GM21786 (cell line): ENCODE data around the gene SPTBN1.

Experiments
- ATAC-seq: cut with Tn5 transposase; IDR thresholded peaks from one replicate; pipeline ENCODE4 v1.9.1; 2021; ENCODE audit not compliant: unreplicated experiment

Gene SPTBN1

DNA sequence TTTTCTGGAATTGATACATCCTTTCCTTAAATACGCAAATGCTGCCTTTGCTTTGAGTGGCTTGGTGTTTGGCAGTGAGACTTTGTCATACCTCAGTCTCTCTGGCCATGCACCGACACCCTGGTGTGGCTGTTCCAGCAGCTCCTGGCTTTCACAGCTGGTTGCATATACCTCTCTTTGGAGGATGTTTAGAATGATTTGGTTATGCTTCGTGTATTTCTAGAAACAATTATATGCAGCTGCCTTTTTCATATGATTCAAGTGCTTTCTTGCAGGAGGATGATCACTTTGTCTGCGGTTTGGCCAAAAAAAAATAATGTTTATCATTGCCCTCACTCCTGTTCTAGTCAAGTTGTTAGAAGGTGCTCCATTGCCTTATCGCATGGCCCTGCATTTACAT is 172.3 kb downstream of the SPTBN1 start:
- no peak for ATAC-seq

DNA sequence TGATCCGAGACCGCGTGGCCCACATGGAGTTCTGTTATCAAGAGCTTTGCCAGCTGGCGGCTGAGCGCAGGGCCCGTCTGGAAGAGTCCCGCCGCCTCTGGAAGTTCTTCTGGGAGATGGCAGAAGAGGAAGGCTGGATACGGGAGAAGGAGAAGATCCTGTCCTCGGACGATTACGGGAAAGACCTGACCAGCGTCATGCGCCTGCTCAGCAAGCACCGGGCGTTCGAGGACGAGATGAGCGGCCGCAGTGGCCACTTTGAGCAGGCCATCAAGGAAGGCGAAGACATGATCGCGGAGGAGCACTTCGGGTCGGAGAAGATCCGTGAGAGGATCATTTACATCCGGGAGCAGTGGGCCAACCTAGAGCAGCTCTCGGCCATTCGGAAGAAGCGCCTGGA is 172.8 kb downstream of the SPTBN1 start:
- ATAC-seq = no peak

DNA sequence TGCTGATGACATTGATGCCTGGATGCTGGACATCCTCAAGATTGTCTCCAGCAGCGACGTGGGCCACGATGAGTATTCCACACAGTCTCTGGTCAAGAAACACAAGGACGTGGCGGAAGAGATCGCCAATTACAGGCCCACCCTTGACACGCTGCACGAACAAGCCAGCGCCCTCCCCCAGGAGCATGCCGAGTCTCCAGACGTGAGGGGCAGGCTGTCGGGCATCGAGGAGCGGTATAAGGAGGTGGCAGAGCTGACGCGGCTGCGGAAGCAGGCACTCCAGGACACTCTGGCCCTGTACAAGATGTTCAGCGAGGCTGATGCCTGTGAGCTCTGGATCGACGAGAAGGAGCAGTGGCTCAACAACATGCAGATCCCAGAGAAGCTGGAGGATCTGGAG is 173.3 kb downstream of the SPTBN1 start:
- no peak for ATAC-seq

DNA sequence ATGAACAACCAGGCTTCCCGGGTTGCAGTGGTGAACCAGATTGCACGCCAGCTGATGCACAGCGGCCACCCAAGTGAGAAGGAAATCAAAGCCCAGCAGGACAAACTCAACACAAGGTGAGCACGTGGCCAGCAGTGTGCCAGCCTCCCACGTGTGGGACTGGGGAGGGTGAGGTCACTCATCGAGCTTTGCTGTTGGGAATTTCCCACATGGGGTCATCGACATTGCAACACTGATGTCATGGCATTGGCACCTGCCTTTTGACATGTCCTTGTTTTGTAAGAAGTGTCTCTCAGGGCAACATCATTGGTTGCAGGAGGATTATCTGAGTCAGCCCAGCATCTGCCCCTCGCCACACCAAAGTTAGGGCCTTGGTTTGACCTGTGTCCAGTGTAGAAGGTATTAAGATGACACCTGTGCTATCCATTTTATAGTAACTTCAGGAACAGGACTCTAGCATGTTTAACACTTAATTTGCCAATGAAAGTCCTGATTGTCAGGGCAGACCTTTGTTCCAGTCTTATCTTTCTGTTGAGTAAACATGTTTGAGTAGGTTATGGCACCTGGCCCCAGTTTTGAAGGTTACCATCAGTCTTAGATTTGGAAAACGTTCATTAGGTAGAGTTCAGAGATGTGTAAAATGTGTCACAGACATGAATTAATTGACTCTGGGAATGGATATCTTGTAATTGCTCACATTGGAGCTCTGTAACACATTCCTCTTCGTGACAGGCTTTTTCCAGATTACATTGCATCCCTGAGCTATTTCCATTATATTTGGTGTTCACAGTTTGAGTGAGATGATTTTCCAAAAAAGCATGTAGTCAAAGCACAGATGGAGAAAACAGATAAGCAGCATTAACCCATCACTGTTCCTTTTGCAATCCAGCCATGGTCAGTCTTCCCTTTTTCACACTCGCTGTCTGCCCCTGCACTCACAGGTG is 174.1 kb downstream of the SPTBN1 start:
- no peak for ATAC-seq

DNA sequence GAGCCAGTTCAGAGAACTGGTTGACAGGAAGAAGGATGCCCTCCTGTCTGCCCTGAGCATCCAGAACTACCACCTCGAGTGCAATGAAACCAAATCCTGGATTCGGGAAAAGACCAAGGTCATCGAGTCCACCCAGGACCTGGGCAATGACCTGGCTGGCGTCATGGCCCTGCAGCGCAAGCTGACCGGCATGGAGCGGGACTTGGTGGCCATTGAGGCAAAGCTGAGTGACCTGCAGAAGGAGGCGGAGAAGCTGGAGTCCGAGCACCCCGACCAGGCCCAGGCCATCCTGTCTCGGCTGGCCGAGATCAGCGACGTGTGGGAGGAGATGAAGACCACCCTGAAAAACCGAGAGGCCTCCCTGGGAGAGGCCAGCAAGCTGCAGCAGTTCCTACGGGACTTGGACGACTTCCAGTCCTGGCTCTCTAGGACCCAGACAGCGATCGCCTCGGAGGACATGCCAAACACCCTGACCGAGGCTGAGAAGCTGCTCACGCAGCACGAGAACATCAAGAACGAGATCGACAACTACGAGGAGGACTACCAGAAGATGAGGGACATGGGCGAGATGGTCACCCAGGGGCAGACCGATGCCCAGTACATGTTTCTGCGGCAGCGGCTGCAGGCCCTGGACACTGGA is 174.9 kb downstream of the SPTBN1 start:
- ATAC-seq = no peak

- no peak for ATAC-seq
These were observed 175.6 kb downstream of the SPTBN1 start for GRCh38 chr2:54631755-54632154.

GRCh38 chr2:54632733-54633692 is 176.9 kb downstream of the SPTBN1 start:
- no peak for ATAC-seq

- ATAC-seq = no peak
These were observed 177.9 kb downstream of the SPTBN1 start for GRCh38 chr2:54634021-54634420.

- peak; percentile 75 for ATAC-seq
These were observed 178.7 kb downstream of the SPTBN1 start for GRCh38 chr2:54634564-54635511.

- no peak for ATAC-seq
These were observed 179.5 kb downstream of the SPTBN1 start for GRCh38 chr2:54635554-54636152.

GRCh38 chr2:54636415-54637139 is 180.4 kb downstream of the SPTBN1 start:
- ATAC-seq = no peak

- no peak for ATAC-seq
These were observed 182.0 kb downstream of the SPTBN1 start for GRCh38 chr2:54638103-54638502.

- ATAC-seq = no peak
These were observed 182.7 kb downstream of the SPTBN1 start for GRCh38 chr2:54638774-54639187.

GRCh38 chr2:54639609-54640008 is 183.5 kb downstream of the SPTBN1 start:
- ATAC-seq = no peak

GRCh38 chr2:54640834-54641540 is 184.9 kb downstream of the SPTBN1 start:
- no peak for ATAC-seq

GRCh38 chr2:54641988-54642387 is 185.9 kb downstream of the SPTBN1 start:
- no peak for ATAC-seq

DNA sequence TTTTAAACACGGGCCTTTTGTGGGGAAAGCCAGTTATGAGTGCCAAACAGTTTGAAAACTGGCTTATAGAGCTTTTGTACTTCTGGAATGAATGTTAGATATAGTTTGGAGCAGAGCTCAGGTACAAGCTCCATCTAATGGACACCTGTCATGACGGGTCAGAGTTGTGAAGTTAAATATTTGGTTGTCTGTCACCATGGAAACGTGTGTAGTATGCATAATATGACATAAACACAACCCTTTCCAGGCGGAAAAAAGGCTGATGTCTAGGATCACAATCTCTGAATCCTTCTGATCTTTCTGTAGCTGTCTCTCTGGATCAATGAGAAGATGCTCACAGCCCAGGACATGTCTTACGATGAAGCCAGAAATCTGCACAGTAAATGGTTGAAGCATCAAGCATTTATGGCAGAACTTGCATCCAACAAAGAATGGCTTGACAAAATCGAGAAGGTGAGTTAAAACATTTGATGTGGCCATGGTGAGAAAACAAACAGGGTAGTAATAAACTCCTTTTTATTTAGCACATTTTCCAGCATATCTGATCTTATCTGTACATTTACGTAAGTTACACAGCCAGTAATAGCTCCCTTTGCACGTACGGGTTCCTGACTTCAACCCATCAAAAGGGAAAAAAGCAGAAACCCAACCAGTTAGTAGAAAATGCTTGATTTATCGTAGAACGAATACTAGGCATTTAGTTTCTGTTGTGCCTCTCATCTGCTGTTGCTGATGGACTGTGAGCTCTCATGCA is 186.7 kb downstream of the SPTBN1 start:
- no peak for ATAC-seq

DNA sequence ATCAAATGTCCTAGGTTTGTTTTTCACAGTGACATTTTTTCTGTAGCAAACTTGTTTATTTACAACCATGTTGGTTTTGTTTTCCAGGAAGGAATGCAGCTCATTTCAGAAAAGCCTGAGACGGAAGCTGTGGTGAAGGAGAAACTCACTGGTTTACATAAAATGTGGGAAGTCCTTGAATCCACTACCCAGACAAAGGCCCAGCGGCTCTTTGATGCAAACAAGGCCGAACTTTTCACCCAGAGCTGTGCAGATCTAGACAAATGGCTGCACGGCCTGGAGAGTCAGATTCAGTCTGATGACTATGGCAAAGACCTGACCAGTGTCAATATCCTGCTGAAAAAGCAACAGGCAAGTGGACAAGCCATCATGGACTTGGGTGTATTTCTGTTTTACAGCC is 188.1 kb downstream of the SPTBN1 start:
- ATAC-seq = no peak
